ENCODE measurements around the gene ARL6IP1.

DNA sequence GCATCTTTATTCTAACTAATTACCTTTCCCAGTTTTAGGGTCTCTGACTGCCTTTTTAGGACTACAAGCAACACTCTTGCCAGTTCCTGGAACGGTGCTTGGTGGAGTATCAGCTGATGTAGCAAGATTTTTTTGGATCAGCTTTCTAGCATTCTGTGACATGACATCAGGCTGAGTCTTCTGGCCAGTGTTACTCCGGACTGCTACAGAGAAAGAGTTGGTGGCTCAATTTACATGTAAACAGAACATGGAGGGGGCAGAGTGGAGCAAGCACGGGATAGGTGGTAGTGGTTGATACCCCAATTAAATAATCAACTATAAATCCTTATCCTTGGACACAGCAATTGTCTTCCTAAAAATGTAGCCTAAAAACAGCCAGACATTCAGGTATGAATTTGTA is 10.6 kb upstream of the ARL6IP1 start:
- TF ChIP-seq POLR2A (IDR thresholded peaks at IDR 0.05) (no peak), CTCF (IDR thresholded peaks at IDR 0.05) (no peak)

All from right lobe of liver (tissue), 4 donors.